ENCODE data around the gene HSBP1L1. TPM values are rescaled to one million over a fixed set of nuclear protein-coding genes. Genes with fewer than 3 reads are reported as not detected.

The HSBP1L1 gene
- total and polyA plus RNA-seq, 2 experiments from 2014 or later: 1.8 to 3.7 TPM

DNA sequence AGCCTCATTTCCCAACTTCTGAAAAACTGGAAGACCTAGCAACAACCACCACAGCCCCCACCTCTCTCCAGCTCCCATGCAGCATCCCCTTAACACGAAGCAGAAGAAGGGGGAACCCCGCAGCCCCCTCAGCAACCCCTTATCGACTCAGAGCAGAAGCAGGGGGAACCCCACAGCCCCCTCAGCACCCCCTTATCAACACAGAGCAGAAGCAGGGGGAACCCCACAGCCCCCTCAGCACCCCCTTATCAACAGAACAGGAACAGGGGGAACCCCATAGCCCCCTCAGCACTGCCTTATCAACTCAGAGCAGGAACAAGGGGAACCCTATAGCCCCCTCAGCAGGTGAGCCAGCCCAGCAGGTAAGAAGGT lies 19.7 kb upstream of the HSBP1L1 start (continued):
- TF ChIP-seq, protein P1, sequence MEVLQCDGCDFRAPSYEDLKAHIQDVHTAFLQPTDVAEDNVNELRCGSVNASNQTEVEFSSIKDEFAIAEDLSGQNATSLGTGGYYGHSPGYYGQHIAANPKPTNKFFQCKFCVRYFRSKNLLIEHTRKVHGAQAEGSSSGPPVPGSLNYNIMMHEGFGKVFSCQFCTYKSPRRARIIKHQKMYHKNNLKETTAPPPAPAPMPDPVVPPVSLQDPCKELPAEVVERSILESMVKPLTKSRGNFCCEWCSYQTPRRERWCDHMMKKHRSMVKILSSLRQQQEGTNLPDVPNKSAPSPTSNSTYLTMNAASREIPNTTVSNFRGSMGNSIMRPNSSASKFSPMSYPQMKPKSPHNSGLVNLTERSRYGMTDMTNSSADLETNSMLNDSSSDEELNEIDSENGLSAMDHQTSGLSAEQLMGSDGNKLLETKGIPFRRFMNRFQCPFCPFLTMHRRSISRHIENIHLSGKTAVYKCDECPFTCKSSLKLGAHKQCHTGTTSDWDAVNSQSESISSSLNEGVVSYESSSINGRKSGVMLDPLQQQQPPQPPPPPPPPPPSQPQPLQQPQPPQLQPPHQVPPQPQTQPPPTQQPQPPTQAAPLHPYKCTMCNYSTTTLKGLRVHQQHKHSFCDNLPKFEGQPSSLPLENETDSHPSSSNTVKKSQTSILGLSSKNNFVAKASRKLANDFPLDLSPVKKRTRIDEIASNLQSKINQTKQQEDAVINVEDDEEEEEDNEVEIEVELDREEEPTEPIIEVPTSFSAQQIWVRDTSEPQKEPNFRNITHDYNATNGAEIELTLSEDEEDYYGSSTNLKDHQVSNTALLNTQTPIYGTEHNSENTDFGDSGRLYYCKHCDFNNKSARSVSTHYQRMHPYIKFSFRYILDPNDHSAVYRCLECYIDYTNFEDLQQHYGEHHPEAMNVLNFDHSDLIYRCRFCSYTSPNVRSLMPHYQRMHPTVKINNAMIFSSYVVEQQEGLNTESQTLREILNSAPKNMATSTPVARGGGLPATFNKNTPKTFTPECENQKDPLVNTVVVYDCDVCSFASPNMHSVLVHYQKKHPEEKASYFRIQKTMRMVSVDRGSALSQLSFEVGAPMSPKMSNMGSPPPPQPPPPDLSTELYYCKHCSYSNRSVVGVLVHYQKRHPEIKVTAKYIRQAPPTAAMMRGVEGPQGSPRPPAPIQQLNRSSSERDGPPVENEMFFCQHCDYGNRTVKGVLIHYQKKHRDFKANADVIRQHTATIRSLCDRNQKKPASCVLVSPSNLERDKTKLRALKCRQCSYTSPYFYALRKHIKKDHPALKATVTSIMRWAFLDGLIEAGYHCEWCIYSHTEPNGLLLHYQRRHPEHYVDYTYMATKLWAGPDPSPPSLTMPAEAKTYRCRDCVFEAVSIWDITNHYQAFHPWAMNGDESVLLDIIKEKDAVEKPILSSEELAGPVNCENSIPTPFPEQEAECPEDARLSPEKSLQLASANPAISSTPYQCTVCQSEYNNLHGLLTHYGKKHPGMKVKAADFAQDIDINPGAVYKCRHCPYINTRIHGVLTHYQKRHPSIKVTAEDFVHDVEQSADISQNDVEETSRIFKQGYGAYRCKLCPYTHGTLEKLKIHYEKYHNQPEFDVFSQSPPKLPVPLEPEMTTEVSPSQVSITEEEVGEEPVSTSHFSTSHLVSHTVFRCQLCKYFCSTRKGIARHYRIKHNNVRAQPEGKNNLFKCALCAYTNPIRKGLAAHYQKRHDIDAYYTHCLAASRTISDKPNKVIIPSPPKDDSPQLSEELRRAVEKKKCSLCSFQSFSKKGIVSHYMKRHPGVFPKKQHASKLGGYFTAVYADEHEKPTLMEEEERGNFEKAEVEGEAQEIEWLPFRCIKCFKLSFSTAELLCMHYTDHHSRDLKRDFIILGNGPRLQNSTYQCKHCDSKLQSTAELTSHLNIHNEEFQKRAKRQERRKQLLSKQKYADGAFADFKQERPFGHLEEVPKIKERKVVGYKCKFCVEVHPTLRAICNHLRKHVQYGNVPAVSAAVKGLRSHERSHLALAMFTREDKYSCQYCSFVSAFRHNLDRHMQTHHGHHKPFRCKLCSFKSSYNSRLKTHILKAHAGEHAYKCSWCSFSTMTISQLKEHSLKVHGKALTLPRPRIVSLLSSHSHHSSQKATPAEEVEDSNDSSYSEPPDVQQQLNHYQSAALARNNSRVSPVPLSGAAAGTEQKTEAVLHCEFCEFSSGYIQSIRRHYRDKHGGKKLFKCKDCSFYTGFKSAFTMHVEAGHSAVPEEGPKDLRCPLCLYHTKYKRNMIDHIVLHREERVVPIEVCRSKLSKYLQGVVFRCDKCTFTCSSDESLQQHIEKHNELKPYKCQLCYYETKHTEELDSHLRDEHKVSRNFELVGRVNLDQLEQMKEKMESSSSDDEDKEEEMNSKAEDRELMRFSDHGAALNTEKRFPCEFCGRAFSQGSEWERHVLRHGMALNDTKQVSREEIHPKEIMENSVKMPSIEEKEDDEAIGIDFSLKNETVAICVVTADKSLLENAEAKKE (CRISPR knock-in tag; IDR thresholded peaks at IDR 0.05): no peak
- TF ChIP-seq, protein P2, sequence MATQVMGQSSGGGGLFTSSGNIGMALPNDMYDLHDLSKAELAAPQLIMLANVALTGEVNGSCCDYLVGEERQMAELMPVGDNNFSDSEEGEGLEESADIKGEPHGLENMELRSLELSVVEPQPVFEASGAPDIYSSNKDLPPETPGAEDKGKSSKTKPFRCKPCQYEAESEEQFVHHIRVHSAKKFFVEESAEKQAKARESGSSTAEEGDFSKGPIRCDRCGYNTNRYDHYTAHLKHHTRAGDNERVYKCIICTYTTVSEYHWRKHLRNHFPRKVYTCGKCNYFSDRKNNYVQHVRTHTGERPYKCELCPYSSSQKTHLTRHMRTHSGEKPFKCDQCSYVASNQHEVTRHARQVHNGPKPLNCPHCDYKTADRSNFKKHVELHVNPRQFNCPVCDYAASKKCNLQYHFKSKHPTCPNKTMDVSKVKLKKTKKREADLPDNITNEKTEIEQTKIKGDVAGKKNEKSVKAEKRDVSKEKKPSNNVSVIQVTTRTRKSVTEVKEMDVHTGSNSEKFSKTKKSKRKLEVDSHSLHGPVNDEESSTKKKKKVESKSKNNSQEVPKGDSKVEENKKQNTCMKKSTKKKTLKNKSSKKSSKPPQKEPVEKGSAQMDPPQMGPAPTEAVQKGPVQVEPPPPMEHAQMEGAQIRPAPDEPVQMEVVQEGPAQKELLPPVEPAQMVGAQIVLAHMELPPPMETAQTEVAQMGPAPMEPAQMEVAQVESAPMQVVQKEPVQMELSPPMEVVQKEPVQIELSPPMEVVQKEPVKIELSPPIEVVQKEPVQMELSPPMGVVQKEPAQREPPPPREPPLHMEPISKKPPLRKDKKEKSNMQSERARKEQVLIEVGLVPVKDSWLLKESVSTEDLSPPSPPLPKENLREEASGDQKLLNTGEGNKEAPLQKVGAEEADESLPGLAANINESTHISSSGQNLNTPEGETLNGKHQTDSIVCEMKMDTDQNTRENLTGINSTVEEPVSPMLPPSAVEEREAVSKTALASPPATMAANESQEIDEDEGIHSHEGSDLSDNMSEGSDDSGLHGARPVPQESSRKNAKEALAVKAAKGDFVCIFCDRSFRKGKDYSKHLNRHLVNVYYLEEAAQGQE (IDR thresholded peaks at IDR 0.05; ENCODE audit: unreplicated experiment): no peak
- TF ChIP-seq POLR2AphosphoS5 (IDR thresholded peaks at IDR 0.05; ENCODE audit: low read depth): no peak

DNA sequence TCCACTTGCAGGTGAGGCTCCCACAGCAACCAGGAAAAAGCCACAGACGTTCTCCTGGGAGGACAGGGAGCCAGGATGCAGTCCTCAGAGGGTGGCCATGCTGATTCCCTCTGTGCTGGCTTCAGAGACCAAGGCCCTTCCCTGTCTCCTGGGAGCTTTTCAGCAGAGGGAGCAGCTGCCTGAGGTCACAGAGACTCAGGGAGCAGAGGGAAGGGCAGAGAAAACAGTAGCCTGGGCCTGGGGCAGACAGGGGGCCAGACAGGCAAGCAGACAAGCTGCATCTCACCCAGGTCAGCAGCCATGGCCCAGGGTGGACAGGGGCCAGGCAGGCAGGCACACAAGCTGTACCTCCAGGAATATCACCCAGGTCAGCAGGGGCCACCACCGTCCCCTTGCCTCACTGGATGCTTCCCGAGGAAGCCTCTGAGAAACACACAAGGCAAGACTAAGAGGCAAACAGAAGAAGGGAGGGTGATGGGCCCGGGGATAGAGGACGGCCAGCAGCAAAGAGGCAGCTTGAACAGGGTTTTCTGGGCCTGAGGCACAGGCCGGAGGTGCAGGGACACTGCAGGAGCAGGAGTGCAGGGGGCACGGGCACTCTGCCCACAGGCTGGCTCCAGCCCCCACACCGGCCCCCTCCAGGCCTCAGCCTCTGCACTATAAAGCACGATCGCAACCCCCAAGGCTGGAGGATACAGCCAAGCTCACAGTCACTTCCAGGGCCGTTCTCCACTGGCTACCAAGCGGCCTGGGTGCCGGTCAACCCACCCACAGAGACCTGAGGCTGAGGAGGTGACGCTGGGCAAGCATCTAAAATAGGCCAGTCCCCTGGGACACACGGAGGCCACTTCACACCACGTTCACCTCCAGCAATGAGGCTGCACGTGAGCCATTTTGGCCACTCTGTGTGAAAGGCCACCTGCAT lies 19.1 kb upstream of the HSBP1L1 start:
- no peaks in the 10 kb centered on the region for H3K9me2 ChIP-seq (ENCODE audit: insufficient read depth)
- Mint-ChIP-seq H3K27me3 (ENCODE audit: insufficient read depth, low read depth, poor library complexity) (peaks cover 17% of the 10 kb centered on the region), H3K36me3 (ENCODE audit: low read depth) (no peaks in the 10 kb centered on the region; the same call in 2 of the 3 replicates), H3K4me1 (peaks cover 17% of the 10 kb centered on the region), H3K9me3 (no peaks in the 10 kb centered on the region; the same call in 2 of the 3 replicates), H3K27ac (no peak overlapping the region), H3K4me3 (no peak overlapping the region)
- H4K20me1 ChIP-seq (replicated peaks; ENCODE audit: insufficient read depth): peaks cover 10% of the 10 kb centered on the region; the same call in 1 of the 2 replicates
- H3F3A ChIP-seq (replicated peaks; ENCODE audit: low read depth): no peaks in the 10 kb centered on the region
- no peaks in the 10 kb centered on the region for H3K79me2 ChIP-seq (replicated peaks; ENCODE audit: insufficient read depth)
- H3K27me3 ChIP-seq (ENCODE audit: insufficient read depth): peaks cover 13% of the 10 kb centered on the region
- H3K27ac ChIP-seq (ENCODE audit: low read depth): no peak overlapping the region
- no peak overlapping the region for H3K4me2 ChIP-seq
- DNase-seq (ENCODE audit: low spot score) (no peak), ATAC-seq (peak; percentile 31; the same call in 2 of the 3 replicates)
- no peaks in the 10 kb centered on the region for H3K4me1 ChIP-seq (ENCODE audit: insufficient read depth)
- H3K4me3 ChIP-seq: no peak overlapping the region
- no peak overlapping the region for H2AFZ ChIP-seq
- H3K36me3 ChIP-seq (ENCODE audit: insufficient read depth): no peaks in the 10 kb centered on the region
- TF ChIP-seq CREB1 (CRISPR knock-in tag; IDR thresholded peaks at IDR 0.05; ENCODE audit: low read depth) (no peak), EZH2 (IDR thresholded peaks at IDR 0.05; ENCODE audit: low read depth, unreplicated experiment) (no peak), POLR2AphosphoS5 (IDR thresholded peaks at IDR 0.05; ENCODE audit: low read depth) (no peak), JUNB (IDR thresholded peaks at IDR 0.05; ENCODE audit: unreplicated experiment) (no peak), NANOG (IDR thresholded peaks at IDR 0.05; ENCODE audit: borderline replicate concordance) (no peak), ZNF114 (CRISPR knock-in tag; IDR thresholded peaks at IDR 0.05) (no peak)
- TF ChIP-seq, protein P2 (IDR thresholded peaks at IDR 0.05; ENCODE audit: unreplicated experiment): no peak

All from GM23338 (cell line).